SK-N-SH (cell line): Measurements from ENCODE around the gene USP1. TPM values are rescaled to one million over a fixed set of nuclear protein-coding genes. Genes with fewer than 3 reads are reported as not detected.

Experiments
- CTCF ChIA-PET: fragments of 300-600, 350-600 bp; formaldehyde crosslinking; extraction: SDS; loops from one replicate; lab custom pipeline; 2021; lab: Yijun Ruan, JAX
- POLR2A ChIA-PET: fragments of 350-600 bp; sonication (Branson Sonifier 250); formaldehyde crosslinking; extraction: SDS; loops from one replicate; lab custom pipeline; 2020; ENCODE audit warnings: antibody characterized with exemption, inconsistent platforms; lab: Yijun Ruan, JAX
- DNase-seq: peaks from one replicate; pipeline ENCODE4 v3.0.0; 2012
- H2AFZ ChIP-seq: fragments of 200-600 bp; sonication (generic); 2 replicates; pipeline ENCODE4 v1.8.1; 2016; ENCODE audit warnings: antibody characterized with exemption, mild to moderate bottlenecking, low read depth
- H3F3A ChIP-seq: fragments of 200-600 bp; sonication (generic); replicated peaks from 2 replicates; pipeline ENCODE3; 2016; ENCODE audit warnings: antibody characterized with exemption, mild to moderate bottlenecking; ENCODE audit not compliant: insufficient read depth
- H3K27ac ChIP-seq, 2 experiments: fragments of 200-500 bp in 1 of 2; fragments of 200-600 bp in 1 of 2; sonication (Bioruptor generic) in 1 of 2; sonication (generic), shearing (Covaris generic) in 1 of 2; 2 replicates each; pipeline versions ENCODE4 v1.5.1 to v1.6.1; 2014 to 2016; ENCODE audit warnings: low read depth in 2 of 2, inconsistent platforms in 1 of 2, low read length in 1 of 2, mild to moderate bottlenecking in 1 of 2, mixed read lengths in 1 of 2
- H3K27me3 ChIP-seq: fragments of 200-600 bp; sonication (generic), shearing (Covaris generic); 2 replicates; pipeline ENCODE4 v1.6.1; 2016; ENCODE audit warnings: mixed run types; ENCODE audit not compliant: insufficient read depth
- H3K36me3 ChIP-seq, 2 experiments: fragments of 200-500 bp in 1 of 2; fragments of 200-600 bp in 1 of 2; sonication (Bioruptor generic) in 1 of 2; sonication (generic) in 1 of 2; replicated peaks in 1 of 2; 2 replicates each; pipeline versions ENCODE3 to v1.5.1; 2014 to 2016; ENCODE audit warnings: low read length in 1 of 2, mild to moderate bottlenecking in 1 of 2; ENCODE audit not compliant: insufficient read depth in 2 of 2, control insufficient read depth in 1 of 2
- H3K4me1 ChIP-seq, 2 experiments: fragments of 200-500 bp in 1 of 2; fragments of 200-600 bp in 1 of 2; sonication (Bioruptor generic) in 1 of 2; sonication (generic), shearing (Covaris generic) in 1 of 2; 2 replicates each; pipeline versions ENCODE4 v1.5.1 to v1.6.1; 2014 to 2016; ENCODE audit warnings: low read depth in 1 of 2, low read length in 1 of 2, mixed run types in 1 of 2; ENCODE audit not compliant: insufficient read depth in 2 of 2, control insufficient read depth in 1 of 2
- H3K4me2 ChIP-seq: fragments of 200-600 bp; sonication (generic), shearing (Covaris generic); 2 replicates; pipeline ENCODE4 v1.6.1; 2017; ENCODE audit warnings: mixed run types
- H3K4me3 ChIP-seq, 2 experiments: fragments of 200-500 bp in 1 of 2; fragments of 200-600 bp in 1 of 2; sonication (Bioruptor generic) in 1 of 2; sonication (generic), shearing (Covaris generic) in 1 of 2; 2 replicates each; pipeline versions ENCODE4 v1.5.1 to v1.8.1; 2014 to 2016; ENCODE audit warnings: low read depth in 2 of 2, inconsistent platforms in 1 of 2, low read length in 1 of 2, mild to moderate bottlenecking in 1 of 2, mixed read lengths in 1 of 2, moderate library complexity in 1 of 2
- H3K79me2 ChIP-seq: fragments of 200-600 bp; sonication (generic); 2 replicates; pipeline ENCODE4 v1.8.1; 2017; ENCODE audit warnings: mild to moderate bottlenecking; ENCODE audit not compliant: insufficient read depth
- H3K9ac ChIP-seq: fragments of 200-600 bp; sonication (generic); 2 replicates; pipeline ENCODE4 v1.6.1; 2017; ENCODE audit warnings: mixed run types
- H3K9me2 ChIP-seq: fragments of 200-600 bp; sonication (generic); 2 replicates; pipeline ENCODE4 v1.6.1; 2017; ENCODE audit warnings: mixed run types
- H3K9me3 ChIP-seq: fragments of 200-600 bp; sonication (generic); 2 replicates; pipeline ENCODE4 v1.6.1; 2017; ENCODE audit warnings: mixed run types, mild to moderate bottlenecking, moderate library complexity
- H4K20me1 ChIP-seq: fragments of 200-600 bp; sonication (generic); 2 replicates; pipeline ENCODE4 v1.6.1; 2017; ENCODE audit warnings: mild to moderate bottlenecking, mixed run types; ENCODE audit not compliant: insufficient read depth
- CHD2 ChIP-seq: fragments of 150-350 bp; IDR thresholded peaks from 2 replicates; pipeline ENCODE4 v1.6.1; 2018; ENCODE audit warnings: low read length; ENCODE audit not compliant: partially characterized antibody
- ELF1 ChIP-seq: IDR thresholded peaks from 2 replicates; pipeline ENCODE4 v1.4.0; 2012
- JUND ChIP-seq: IDR thresholded peaks from 2 replicates; pipeline ENCODE4 v1.4.0; 2012
- MEF2A ChIP-seq: IDR thresholded peaks from 2 replicates; pipeline ENCODE4 v1.4.0; 2012; ENCODE audit warnings: low read depth, borderline replicate concordance
- POLR2AphosphoS5 ChIP-seq: IDR thresholded peaks from 2 replicates; pipeline ENCODE4 v1.6.1; 2012; ENCODE audit warnings: low read depth, low read length
- RFX5 ChIP-seq: IDR thresholded peaks from 2 replicates; pipeline ENCODE4 v1.6.1; 2012; ENCODE audit warnings: mild to moderate bottlenecking, improper control_type of control experiment, low read length
- SIN3A ChIP-seq: IDR thresholded peaks from 2 replicates; pipeline ENCODE4 v1.6.1; 2012; ENCODE audit warnings: low read depth, mild to moderate bottlenecking, low read length, moderate library complexity, borderline replicate concordance
- SMC3 ChIP-seq: IDR thresholded peaks from 2 replicates; pipeline ENCODE4 v1.6.1; 2012; ENCODE audit warnings: low read depth, low read length, improper control_type of control experiment
- TAF1 ChIP-seq: IDR thresholded peaks from 2 replicates; pipeline ENCODE4 v1.6.1; 2012; ENCODE audit warnings: low read depth, mild to moderate bottlenecking, low read length, moderate library complexity, borderline replicate concordance
- TCF12 ChIP-seq: IDR thresholded peaks from 2 replicates; pipeline ENCODE4 v1.4.0; 2012
- YY1 ChIP-seq: IDR thresholded peaks from 2 replicates; pipeline ENCODE4 v1.4.0; 2012; ENCODE audit warnings: low read depth, mild to moderate bottlenecking
- WGBS: methylation state at CpG from one replicate; pipeline ENCODE4 v1.1.6; 2017; ENCODE audit warnings: low lambda C conversion rate; 5-methylcytosine and 5-hydroxymethylcytosine counted together
- polyA plus RNA-seq, 3 experiments: library from polyadenylated mRNA; depleted of rRNA; stranded (reverse); fragments of >200 nt; gene quantifications; 2 replicates each; pipeline ENCODE4 v1.2.3, GENCODE V29; 2012
- TF ChIP-seq, protein P1 (sequence below): fragments of 150-350 bp; IDR thresholded peaks from 2 replicates; pipeline ENCODE4 v1.6.1; 2017; ENCODE audit warnings: antibody characterized with exemption, low read length, low read depth, borderline replicate concordance
- TF ChIP-seq, protein P2 (sequence below): fragments of 150-350 bp; IDR thresholded peaks from 2 replicates; pipeline ENCODE4 v1.6.1; 2016; ENCODE audit warnings: mild to moderate bottlenecking, low read depth, low read length
- TF ChIP-seq, protein P3 (sequence below): IDR thresholded peaks from 2 replicates; pipeline ENCODE4 v1.4.0; 2012; ENCODE audit warnings: low read depth
- TF ChIP-seq, protein P4 (sequence below): IDR thresholded peaks from 2 replicates; pipeline ENCODE4 v1.4.0; 2012; ENCODE audit warnings: low read depth, borderline replicate concordance

Gene USP1
- polyA plus RNA-seq, 1 of the 3 experiments (the other 2 are of a cell fraction): 4.3 TPM

DNA sequence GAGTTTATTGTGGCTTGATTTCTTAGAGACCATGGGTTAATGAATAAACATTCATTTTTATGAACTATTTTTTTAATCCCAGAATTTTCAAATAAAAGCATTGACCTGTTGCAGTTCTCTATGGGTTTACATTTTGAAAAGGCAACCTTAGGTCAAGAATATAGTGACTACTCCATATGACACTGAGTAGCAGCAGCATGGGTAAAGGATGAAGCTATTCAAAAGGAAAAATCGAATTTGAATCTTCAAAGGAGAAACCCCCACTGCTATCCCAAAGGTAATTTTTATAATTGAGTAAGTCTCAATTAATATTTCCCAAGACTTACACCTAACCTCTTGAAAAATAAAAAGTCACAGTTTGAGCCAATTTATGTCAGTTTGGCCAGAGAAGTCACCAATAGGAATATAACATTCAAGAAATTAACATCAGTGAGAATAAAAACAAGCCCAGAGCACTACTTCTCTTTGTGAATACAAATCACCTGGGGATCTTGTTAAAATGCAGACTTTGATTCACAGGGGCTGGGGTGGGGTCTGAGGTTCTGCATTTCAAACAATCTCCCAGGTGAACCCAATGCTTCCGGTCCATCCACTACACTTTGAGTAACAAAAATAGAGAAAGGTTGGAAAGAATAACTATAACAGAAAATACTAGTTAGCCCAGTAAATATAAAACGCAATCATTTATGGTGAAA, 39.8 kb downstream of the USP1 start:
- H3K9me2 ChIP-seq: no peaks in the 10 kb centered on the region
- peaks cover 46 to 58% of the 10 kb centered on the region in 2 experiments for H3K36me3 ChIP-seq
- H3K9me3 ChIP-seq: no peaks in the 10 kb centered on the region
- no peaks in the 10 kb centered on the region; the same call in 1 of the 2 replicates for H3K79me2 ChIP-seq
- CTCF ChIA-PET: no interaction called here
- H3K9ac ChIP-seq: no peak overlapping the region
- TF ChIP-seq, protein P1, sequence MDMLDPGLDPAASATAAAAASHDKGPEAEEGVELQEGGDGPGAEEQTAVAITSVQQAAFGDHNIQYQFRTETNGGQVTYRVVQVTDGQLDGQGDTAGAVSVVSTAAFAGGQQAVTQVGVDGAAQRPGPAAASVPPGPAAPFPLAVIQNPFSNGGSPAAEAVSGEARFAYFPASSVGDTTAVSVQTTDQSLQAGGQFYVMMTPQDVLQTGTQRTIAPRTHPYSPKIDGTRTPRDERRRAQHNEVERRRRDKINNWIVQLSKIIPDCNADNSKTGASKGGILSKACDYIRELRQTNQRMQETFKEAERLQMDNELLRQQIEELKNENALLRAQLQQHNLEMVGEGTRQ: no peak
- TF ChIP-seq POLR2AphosphoS5 (no peak), CHD2 (no peak), TAF1 (no peak), JUND (no peak), ELF1 (no peak)
- TF ChIP-seq, protein P2, sequence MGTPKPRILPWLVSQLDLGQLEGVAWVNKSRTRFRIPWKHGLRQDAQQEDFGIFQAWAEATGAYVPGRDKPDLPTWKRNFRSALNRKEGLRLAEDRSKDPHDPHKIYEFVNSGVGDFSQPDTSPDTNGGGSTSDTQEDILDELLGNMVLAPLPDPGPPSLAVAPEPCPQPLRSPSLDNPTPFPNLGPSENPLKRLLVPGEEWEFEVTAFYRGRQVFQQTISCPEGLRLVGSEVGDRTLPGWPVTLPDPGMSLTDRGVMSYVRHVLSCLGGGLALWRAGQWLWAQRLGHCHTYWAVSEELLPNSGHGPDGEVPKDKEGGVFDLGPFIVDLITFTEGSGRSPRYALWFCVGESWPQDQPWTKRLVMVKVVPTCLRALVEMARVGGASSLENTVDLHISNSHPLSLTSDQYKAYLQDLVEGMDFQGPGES: no peak
- WGBS: 98% methylated on average over 3 of the region's 3 CpGs
- H4K20me1 ChIP-seq: no peaks in the 10 kb centered on the region
- DNase-seq: no peak
- no peak overlapping the region for H3K4me3 ChIP-seq
- POLR2A ChIA-PET: interaction anchor here (0.5 kb wide), 1 partner anchor 425 kb away, joined by 3 read pairs; no protein-coding TSS in a partner anchor
- H3K4me2 ChIP-seq: no peak overlapping the region
- no peak overlapping the region for H2AFZ ChIP-seq
- no peaks in the 10 kb centered on the region for H3K27me3 ChIP-seq
- H3K4me1 ChIP-seq: no peaks in the 10 kb centered on the region
- H3K27ac ChIP-seq: no peak overlapping the region
- H3F3A ChIP-seq: no peaks in the 10 kb centered on the region

DNA sequence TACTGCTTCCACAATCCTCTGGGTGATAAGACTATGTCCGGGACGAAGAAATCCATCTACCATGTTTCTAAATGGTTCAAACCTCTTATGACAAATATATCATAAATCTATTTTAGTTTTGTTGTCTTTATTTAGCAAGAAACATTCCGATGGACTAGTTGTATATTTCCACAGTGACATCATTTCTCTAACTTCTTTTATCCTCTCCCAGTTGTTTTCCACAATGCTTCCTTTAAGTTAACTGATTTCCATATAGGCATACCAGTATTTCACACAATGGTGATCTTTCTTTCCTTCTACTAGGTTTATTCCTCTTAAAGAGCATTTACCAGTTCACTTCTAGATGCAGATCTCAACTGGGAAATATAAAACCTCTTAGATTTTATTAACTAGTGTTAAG, 44.8 kb downstream of the USP1 start:
- Histone ChIP-seq H3K9me2 (no peaks in the 10 kb centered on the region), H2AFZ (no peak overlapping the region), H3K9me3 (no peaks in the 10 kb centered on the region), H3K79me2 (no peaks in the 10 kb centered on the region; the same call in none of the 2 replicates), H3K4me2 (no peak overlapping the region), H4K20me1 (no peaks in the 10 kb centered on the region), H3K4me1 (no peaks in the 10 kb centered on the region; a peak in 1 of 4 replicates), H3K27me3 (no peaks in the 10 kb centered on the region), H3K36me3 (peaks cover 10 to 30% of the 10 kb centered on the region in 2 experiments), H3F3A (peaks cover 8% of the 10 kb centered on the region), H3K27ac (no peak overlapping the region), H3K9ac (no peak overlapping the region), H3K4me3 (no peak overlapping the region)
- ChIA-PET POLR2A (interaction anchor here (0.6 kb wide), 1 partner anchor 45 kb away, joined by 3 read pairs; no protein-coding TSS in a partner anchor), CTCF (interaction anchor here (0.8 to 0.9 kb wide), 2 partner anchors 26 to 265 kb away, joined by 3 read pairs; no protein-coding TSS in a partner anchor)
- DNase-seq: no peak
- 92% methylated on average over 3 of the region's 3 CpGs for WGBS
- TF ChIP-seq SIN3A (no peak), TCF12 (no peak), JUND (no peak), YY1 (no peak), RFX5 (no peak), MEF2A (no peak), SMC3 (no peak)
- TF ChIP-seq, protein P3, sequence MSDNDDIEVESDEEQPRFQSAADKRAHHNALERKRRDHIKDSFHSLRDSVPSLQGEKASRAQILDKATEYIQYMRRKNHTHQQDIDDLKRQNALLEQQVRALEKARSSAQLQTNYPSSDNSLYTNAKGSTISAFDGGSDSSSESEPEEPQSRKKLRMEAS: no peak
- TF ChIP-seq, protein P1: no peak
- TF ChIP-seq, protein P4, sequence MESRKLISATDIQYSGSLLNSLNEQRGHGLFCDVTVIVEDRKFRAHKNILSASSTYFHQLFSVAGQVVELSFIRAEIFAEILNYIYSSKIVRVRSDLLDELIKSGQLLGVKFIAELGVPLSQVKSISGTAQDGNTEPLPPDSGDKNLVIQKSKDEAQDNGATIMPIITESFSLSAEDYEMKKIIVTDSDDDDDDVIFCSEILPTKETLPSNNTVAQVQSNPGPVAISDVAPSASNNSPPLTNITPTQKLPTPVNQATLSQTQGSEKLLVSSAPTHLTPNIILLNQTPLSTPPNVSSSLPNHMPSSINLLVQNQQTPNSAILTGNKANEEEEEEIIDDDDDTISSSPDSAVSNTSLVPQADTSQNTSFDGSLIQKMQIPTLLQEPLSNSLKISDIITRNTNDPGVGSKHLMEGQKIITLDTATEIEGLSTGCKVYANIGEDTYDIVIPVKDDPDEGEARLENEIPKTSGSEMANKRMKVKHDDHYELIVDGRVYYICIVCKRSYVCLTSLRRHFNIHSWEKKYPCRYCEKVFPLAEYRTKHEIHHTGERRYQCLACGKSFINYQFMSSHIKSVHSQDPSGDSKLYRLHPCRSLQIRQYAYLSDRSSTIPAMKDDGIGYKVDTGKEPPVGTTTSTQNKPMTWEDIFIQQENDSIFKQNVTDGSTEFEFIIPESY: no peak
- TF ChIP-seq, protein P2: no peak
